OCI-LY3 (cell line): ENCODE results near the gene KARS1.

Experiments used
- CTCF ChIP-seq: fragments of 200-600, 300-600 bp; sonication (generic); IDR thresholded peaks from 2 replicates; pipeline ENCODE4 v1.5.1; 2014; ENCODE audit warnings: antibody characterized with exemption, low read length, low read depth
- EZH2phosphoT487 ChIP-seq: fragments of 200-600 bp; shearing (Covaris generic); IDR thresholded peaks from 2 replicates; pipeline ENCODE4 v1.6.1; 2018; ENCODE audit warnings: antibody characterized with exemption, mixed run types, low read depth

GRCh38 chr16:75629132-75629531 lies 18.3 kb downstream of the KARS1 start:
- no peak for TF ChIP-seq CTCF
- TF ChIP-seq EZH2phosphoT487: no peak
